ENCODE data around the gene ACSBG1. TPM values are rescaled to one million over a fixed set of nuclear protein-coding genes. Genes with fewer than 3 reads are reported as not detected.

ACSBG1 gene
- total RNA-seq, 1 donor from 2014 or later = not detected

GRCh38 chr15:78142332-78142731 lies 92.0 kb downstream of the ACSBG1 start:
- no peak for DNase-seq (ENCODE audit: low read depth)
- Histone ChIP-seq H3K27me3 (ENCODE audit: control insufficient read depth, insufficient read depth, low read length) (no peaks in the 10 kb centered on the region), H3K36me3 (ENCODE audit: control insufficient read depth, insufficient read depth, low read length) (no peaks in the 10 kb centered on the region), H3K4me3 (ENCODE audit: low read depth, low read length) (no peak overlapping the region)
- no peak for TF ChIP-seq CTCF (IDR thresholded peaks at IDR 0.05; ENCODE audit: insufficient read depth, low read length, poor library complexity, severe bottlenecking)

GRCh38 chr15:78140292-78140691 lies 94.1 kb downstream of the ACSBG1 start:
- no peak for DNase-seq (ENCODE audit: low read depth)
- H3K36me3 ChIP-seq (ENCODE audit: control insufficient read depth, insufficient read depth, low read length) = no peaks in the 10 kb centered on the region
- TF ChIP-seq CTCF (IDR thresholded peaks at IDR 0.05; ENCODE audit: insufficient read depth, low read length, poor library complexity, severe bottlenecking) = no peak
- no peaks in the 10 kb centered on the region for H3K27me3 ChIP-seq (ENCODE audit: control insufficient read depth, insufficient read depth, low read length)
- H3K4me3 ChIP-seq (ENCODE audit: low read depth, low read length) = no peak overlapping the region

- H3K27me3 ChIP-seq (ENCODE audit: control insufficient read depth, insufficient read depth, low read length) = no peaks in the 10 kb centered on the region
- no peaks in the 10 kb centered on the region for H3K36me3 ChIP-seq (ENCODE audit: control insufficient read depth, insufficient read depth, low read length)
- no peak for DNase-seq (ENCODE audit: low read depth)
- H3K4me3 ChIP-seq (ENCODE audit: low read depth, low read length) = no peak overlapping the region
- no peak for TF ChIP-seq CTCF (IDR thresholded peaks at IDR 0.05; ENCODE audit: insufficient read depth, low read length, poor library complexity, severe bottlenecking)
These were observed 94.8 kb downstream of the ACSBG1 start for GRCh38 chr15:78139578-78139977.

- Histone ChIP-seq H3K4me3 (ENCODE audit: low read depth, low read length) (no peak overlapping the region), H3K36me3 (ENCODE audit: control insufficient read depth, insufficient read depth, low read length) (no peaks in the 10 kb centered on the region), H3K27me3 (ENCODE audit: control insufficient read depth, insufficient read depth, low read length) (no peaks in the 10 kb centered on the region)
- DNase-seq (ENCODE audit: low read depth) = no peak
- no peak for TF ChIP-seq CTCF (IDR thresholded peaks at IDR 0.05; ENCODE audit: insufficient read depth, low read length, poor library complexity, severe bottlenecking)
These were observed 100.6 kb downstream of the ACSBG1 start for GRCh38 chr15:78133801-78134200.

- no peaks in the 10 kb centered on the region for H3K36me3 ChIP-seq (ENCODE audit: control insufficient read depth, insufficient read depth, low read length)
- H3K4me3 ChIP-seq (ENCODE audit: low read depth, low read length) = peak within 1 kb of the TSS; percentile 67
- TF ChIP-seq CTCF (IDR thresholded peaks at IDR 0.05; ENCODE audit: insufficient read depth, low read length, poor library complexity, severe bottlenecking) = peak; percentile 7
- no peak for DNase-seq (ENCODE audit: low read depth)
- no peaks in the 10 kb centered on the region for H3K27me3 ChIP-seq (ENCODE audit: control insufficient read depth, insufficient read depth, low read length)
These were observed 102.9 kb downstream of the ACSBG1 start, which contains the start of gene CIB2 for GRCh38 chr15:78131295-78132061. Gene CIB2, minus strand, starts transcription at chr15:78131445. Its CDS starts 230 bp downstream, at chr15:78131215.

Measured in kidney epithelial cell (primary cell).